HG03139 (cell line): ENCODE results near the gene HSD17B14.

Source experiments
- ATAC-seq: cut with Tn5 transposase; IDR thresholded peaks from one replicate; pipeline ENCODE4 v1.9.1; 2021; ENCODE audit not compliant: unreplicated experiment

Gene HSD17B14

DNA sequence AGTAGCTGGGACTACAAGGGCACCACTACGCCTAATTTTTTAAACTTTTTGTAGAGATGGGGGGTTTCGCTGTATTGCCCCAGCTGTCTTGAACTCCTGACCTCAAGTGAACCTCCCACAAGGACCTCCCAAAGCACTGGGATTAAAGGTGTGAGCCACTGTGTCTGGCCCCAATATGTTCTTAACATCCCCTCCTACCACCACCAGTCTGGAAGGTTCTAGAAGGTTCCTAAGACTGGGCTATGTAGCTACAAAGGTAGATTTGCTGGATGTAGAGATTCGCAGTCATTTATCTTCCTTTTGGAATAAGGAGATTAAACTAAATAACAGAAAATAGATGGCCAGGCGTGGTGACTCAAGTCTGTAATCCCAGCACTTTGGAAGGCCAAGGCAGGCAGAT, 5.3 kb downstream of the HSD17B14 start:
- no peak for ATAC-seq

DNA sequence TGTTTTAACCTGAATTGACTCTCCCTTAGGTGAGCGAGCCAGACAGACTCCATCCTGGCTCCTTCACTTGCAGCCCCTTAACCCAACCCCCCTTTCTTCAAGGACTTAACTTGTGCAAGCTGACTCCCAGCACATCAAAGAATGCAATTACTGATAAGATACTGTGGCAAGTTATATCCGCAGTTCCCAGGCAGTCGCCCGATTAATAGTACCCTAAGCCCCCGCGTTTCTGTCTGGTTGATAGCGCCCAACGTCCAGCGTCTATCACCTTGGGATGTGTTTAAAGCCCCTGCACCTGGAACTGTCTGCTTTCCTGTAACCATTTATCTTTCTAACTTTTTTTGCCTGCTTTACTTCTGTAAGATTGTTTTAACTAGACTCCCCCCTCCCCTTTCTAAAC, 6.2 kb downstream of the HSD17B14 start:
- no peak for ATAC-seq

DNA sequence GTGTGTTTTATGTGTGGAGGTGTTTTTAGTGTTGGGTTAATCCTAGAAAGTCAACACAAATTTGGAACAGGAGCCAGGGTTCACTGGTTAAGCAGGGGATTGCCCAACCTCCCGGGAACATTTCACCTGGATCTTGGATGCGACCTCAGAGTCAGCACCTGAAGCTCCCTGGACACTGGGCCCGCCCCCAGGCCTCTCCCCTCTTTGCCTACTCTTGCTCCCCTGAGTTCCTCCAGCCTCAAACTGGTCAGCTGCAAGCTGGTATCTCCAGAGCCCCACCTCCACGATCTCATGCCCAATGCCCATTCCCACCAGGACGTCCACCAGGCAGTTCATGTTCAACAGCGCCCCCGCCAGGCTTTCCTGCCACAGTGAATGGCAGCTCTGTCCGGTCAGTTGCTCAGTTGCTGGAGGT, 9.7 kb downstream of the HSD17B14 start:
- no peak for ATAC-seq

DNA sequence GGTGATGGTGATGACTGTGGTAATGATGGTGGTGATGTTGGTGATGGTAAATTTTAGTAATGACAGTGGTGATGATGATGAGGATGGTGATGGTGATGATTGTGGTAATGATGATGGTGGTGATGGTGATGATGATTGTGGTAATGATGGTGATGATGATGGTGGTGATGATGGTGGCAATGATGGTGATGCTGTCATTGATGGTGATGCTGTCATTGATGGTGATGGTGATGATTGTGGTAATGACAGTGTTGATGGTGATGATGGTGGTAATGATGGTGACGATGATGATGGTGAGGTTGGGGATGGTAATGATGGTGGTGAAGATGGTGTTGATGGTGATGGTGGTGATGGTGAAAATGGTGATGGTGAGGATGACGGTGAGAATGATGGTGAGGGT, 13.8 kb downstream of the HSD17B14 start:
- ATAC-seq: no peak

DNA sequence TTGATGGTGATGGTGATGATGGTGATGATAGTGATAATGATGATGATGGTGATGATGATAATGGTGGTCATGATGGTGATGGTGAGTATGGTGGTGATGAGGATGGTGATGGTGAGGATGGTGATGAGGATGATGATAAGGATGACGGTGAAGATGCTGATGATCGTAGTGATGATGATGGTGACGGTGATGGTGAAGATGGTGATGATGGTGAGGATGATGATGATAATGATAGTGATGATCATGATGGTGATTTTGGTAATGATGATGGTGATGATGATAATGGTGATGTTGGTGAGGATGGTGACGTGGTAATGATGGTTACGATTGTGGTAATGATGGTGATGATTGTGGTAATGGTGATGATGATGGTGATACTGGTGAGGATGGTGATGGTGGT, 14.7 kb downstream of the HSD17B14 start:
- ATAC-seq: no peak

DNA sequence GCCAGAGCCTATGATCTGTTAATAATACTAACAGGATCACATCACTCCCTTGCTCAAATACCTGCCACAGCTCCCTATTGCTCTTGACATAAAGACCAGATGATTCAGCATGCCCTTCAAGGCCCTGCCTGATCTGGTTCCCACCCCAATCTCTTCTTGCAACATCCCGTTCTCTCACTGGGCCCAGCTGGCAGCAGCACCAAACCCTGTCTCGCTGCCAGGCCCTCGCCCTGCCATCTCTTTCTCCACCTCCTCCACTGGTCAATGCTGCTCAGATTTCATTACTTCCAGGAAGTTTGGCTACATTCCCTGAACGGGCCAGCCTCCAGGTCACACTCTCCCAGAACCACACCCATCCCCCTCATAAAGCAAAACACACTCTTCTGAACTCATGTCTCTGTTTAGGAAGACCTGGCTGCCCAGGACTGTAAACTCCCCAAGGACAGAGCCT, 16.9 kb downstream of the HSD17B14 start:
- ATAC-seq: no peak

DNA sequence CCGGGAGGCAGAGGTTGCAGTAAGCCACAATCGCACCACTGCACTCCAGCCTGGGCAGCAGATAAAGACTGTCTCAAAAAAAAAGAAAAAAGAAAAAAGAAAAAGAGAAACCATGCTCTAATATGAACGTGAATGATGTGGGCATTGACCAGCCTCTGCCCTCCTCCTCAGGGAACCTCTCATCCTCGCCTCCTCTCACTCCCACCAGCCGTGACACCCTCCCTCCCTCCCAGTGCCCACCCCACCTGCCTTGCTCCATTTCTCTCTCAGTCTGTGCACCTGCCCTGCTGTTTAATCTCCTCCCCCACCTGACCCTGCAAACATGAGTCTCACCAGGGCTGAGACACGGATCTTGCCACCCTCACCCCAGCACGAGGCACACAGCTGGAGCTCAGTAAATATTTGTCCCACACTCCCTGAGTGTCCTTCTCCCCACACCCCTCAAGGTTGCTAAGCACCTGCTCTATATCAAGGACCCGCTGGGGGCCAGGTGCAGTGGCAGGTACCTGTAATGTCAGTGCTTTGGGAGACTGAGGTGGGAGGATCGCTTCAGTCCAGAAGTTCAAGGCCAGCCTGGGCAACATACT, 18.0 kb downstream of the HSD17B14 start:
- ATAC-seq: no peak

DNA sequence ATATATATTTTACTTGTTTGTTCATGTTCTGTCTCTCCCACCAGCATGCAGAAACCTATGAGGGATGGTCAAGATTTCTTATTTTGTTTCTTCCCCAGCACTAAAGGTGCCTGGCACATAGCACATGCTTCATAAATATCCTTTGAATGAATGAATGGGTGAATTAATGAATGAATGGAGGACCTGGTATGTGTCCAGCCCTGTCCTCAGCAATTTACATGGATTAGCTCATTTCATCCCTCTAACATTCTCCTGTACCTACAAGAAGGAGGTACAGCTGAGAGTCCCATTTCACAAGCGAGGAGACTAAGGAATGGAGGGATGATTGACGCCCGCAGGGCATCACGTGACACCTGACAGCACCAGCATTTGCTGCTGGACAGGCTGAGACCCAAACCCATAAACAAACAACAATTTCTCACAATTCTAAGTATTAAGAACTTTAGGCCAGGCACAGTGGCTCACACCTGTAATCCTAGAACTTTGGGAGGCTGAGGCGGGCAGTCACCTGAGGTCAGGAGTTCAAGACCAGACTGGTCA, 18.6 kb downstream of the HSD17B14 start:
- no peak for ATAC-seq

DNA sequence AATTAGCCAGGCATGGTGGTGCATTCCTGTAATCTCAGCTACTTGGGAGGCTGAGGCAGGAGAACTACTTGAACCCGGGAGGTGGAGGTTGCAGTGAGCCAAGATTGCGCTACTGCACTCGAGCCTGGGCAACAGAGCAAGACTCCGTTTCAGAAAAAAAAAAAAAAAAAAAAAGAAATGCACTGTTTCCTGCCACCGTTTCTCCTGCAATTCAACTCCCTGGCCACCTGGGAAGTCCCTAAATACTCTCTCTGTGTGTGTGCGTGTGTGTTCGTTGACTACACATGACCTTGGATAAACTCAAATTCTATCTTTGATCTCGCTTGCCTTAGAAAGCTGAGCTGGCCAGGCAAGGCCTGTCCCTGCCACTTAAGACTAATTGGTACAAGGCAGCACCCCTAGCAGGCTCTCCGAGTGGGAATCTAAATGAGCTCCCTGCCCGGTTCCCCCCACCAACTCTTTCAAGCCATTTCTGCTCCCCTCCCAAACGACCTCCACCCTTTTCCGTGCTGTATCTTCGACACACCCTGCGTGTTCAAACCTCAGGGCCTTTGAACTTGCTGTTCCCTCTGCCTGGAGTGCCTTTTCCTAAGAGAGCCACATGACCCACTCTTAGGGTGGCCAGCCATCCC, 20.3 kb downstream of the HSD17B14 start:
- no peak for ATAC-seq

DNA sequence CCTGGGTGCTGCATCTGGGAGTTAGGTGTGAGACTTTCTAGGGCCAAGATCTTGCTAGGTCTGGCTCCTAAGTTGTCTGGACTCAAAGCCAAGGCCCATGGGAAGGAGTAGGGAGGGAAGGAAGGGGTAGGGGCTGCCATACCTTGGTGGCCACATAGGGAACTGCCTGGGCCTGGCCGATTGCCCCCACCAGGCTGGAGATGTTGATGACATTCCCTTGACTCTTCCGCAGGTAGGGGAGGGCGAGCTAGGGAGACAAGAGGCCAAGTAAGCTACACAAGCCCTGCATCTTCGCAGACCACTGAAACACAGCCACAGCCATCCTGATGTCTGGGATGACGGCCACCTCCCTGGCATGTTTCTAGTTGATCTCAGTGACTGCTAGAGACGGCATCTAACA, 21.4 kb downstream of the HSD17B14 start:
- ATAC-seq: no peak

DNA sequence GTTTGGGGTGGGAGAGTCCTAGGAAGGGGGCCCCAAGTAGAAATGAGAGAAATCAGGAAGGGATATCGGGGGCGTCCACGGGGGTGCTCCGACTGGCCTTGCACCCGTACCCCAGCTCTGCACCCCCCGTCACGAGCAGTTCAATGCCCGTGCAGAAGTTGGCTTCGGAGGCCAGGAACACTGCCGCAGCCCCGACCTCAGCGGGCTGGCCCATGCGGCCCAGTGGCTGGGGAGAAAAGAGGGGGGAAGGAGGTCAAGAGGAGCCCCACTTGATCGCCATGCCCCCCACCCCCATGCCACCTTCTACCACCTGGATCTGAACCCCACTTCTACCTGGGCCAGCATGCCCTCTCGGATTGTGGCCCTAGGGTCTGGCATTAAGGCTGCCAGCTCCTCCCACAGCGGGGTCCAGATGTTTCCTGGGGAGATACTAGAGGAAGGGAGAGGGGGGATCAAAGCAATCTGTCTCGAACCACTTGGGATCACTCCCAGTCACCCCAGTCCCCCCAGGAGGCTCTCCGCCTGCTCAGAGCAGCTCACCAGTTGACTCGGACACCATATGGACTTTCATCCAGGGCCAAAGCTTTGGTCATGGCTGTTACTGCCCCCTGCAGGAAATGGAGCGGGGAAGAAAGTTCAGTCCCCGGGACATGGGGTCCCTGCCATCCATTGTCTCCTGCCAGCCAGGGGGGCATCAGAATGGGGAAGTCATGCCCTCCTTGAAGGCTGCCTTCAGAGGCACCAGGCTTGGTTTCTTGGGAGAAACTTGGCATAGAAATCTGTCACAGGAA, 23.0 kb downstream of the HSD17B14 start:
- ATAC-seq: no peak

DNA sequence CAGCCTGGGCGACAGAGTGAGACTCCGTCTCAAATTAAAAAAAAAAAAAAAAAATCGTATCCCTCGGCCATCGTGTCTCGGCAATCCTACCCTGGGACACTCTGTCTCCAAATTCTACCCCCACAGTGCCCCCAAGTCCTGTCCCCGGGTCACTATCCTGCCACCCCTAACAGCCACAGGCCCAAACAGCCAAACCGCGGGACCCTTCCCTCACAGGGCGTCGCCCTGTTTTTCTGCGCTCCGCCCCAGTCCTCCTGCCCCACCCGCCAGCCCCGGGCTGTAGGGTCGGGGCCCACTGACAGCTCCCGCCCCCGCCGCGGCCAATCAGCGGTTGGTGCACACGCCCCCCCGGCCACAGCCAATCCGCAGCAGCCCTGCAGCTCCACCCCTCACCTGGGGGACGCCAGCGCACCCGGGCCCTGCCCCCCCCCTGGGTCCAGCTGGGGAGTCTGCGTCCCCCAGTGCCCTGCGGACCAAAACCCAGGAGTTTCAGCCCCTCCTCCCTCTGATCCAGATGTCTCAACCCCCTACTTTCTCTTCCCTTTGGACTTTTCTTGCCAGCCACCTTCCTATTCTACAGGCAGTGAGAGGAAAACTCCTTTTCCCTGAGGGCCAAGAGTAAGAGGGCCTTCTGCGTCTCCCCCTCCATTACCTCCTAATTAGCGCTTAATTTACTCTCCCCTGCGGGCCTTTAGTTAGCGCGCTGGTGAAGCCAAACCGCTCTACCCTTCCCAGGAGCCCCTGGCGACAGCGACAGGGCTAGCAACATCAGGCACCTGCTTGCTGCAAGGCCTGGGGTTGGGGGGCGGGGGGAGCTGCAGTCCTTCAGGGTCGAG, 24.0 kb downstream of the HSD17B14 start:
- ATAC-seq: no peak

DNA sequence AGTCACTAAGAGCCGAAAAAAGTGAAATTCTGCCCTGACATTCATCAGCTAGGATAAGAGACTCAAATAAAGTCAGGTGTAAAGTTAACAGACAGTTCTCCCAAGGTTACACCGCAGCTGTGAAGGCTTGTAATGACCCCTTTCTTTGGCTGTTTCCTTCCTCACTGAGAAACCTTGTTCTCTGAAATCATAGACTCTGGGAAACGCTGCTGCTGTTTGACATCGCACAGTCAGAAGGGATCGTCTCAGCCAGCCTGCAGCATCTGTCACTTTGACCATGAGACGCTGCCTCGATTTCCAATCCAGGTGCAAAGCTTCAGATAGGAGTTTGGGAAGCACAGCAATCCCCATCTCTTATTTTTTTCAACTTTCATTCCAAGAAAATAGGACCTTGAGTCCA, 26.1 kb downstream of the HSD17B14 start:
- no peak for ATAC-seq

DNA sequence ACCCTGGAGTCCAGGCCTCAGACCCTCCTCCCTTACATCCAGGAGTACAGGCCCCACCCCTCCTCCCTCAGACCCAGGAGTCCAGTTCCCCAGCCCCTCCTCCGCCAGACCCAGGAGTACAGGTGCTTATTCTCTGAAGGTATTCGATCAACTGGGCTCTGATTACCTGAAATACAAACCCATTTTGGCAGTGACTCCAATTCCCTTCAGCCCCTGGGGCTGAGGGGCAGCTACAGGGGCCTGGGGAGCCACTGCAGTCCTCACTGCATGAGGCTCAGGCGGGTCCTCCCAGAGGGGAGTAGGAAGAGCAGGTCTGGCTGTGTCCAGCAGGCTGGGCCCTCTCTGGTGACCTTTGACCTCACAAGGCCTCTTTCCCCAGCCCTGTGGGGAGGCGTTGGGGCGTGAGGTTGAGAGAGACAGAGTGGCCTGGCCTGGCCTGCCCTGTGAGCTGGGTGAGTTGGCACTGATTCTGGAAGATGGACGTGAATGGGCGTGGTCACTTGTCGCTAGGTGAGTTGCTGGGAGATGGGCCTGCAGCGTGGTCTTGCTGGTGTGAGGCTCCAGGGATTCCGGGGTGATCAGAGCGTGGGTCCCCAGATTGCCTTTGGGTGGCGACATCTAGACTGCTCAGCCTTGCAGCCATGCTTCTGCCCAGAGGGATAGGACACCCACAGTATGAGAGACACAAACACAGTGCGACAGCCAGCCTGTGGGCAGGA, 28.5 kb downstream of the HSD17B14 start:
- ATAC-seq: no peak

DNA sequence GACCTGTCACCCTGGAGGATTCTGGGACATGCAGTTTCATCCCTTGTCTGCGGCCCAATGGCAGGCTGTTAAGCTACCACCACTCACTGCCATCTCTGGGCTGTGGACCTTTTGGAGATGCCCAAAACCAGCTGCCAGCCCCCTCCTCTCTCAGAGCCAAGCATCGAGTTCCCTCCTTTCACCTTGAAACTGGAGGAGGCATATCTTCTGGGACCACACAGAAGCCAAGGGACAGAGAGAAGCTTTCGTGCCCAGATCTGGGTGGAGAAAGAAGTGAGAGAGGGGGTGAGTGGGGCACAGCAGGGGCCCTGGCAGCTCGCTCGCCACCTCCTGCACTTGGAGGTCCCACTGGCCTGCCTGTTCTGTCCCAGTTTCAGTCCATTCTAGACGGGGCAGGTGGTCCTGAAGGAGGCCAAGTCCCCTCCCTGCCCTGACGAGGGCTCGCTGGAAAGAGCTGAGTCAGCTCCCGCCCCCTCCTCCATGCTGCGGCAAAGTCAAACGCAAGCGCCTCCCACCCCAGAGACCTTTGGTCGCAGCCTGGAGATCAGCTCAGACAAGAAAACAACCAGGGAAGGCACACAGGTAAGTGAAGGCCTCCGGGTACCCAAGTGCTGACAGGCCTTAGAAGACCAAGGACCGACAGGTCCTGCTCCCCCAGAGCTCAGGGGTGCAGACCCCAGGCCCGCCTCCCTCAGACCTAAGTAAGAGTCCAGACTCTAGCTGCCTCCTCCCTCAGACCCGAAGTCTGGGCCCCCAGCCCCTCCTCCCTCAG, 29.3 kb downstream of the HSD17B14 start:
- no peak for ATAC-seq

DNA sequence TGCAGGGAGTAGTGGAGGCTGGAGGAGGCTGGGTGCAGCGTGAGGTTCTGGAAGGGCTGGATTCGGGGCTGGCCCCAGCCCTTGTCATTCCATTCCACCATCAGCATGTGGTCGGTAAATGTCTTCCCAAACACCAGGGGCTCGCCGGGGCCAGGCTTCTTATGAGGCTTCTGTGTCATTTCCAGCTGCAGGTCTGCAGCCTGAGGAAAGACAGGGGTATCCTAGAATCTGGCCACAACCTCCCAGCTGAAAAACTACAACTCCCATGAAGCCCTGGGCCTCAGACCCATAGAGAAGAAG, 29.8 kb downstream of the HSD17B14 start:
- no peak for ATAC-seq

DNA sequence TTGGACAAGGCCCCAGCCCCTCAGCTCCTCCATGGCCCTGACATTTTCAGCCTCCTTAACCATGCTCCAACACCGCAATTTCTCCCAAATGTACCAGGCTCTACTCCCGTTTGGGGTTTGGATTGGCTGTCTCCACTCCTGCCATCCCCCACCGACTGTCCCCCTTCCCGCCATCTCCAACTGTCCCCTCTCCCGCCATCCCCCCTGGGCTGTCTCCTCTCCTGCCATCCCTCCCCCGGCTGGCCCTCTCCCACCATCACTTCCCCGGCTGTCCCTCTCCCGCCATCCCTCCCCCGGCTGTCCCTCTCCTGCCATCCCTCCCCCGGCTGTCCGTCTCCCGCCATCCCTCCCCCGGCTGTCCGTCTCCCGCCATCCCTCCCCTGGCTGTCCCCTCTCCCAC, 30.8 kb downstream of the HSD17B14 start:
- ATAC-seq: no peak

DNA sequence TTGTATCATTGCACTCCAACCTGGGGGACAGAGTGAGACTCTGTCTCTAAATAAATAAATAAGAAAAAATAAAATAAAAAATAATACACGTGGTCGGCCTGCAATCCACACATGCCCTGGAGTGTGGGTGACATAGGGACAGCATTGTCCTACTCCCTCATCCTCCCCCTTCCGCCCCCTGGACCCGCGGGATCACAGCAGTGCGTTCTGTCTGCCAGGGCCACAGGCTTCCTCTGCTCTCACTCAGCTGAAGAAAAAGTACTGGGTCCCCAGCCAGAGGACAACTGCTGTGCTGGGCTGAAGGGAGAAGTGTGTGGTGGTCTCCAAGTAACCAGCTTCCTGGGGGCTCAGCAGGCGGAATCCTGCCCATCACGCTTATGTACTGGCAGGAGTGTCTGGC, 31.8 kb downstream of the HSD17B14 start:
- ATAC-seq: no peak

DNA sequence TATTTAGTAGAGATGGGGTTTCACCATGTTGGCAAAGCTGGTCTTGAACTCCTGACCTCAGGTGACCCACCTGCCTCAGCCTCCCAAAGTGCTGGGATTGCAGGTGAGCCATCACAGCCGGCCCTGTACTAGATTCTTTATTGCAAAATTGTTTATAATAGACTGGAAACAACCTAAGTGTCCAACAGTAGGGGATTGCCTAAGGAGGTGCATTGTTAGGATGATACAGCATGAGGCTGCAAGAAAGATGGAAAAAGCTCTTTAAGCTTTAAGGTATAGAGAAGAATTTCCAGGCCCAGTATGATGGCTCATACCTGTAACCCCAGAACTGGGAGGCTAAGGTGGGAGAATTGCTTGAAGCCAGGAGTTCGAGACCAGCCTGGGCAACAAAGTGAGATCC, 33.7 kb downstream of the HSD17B14 start:
- no peak for ATAC-seq
